ENCODE results near the gene NCAPG2. TPM values are rescaled to one million over a fixed set of nuclear protein-coding genes. Genes with fewer than 3 reads are reported as not detected.

Gene NCAPG2
- total and polyA plus RNA-seq, 2 of the 13 experiments (the other 11 are each of a cell fraction or from before 2014, with no cell fraction given), result 15.1 to 30.7 TPM

GRCh38 chr7:158581440-158582088, 123.0 kb downstream of the NCAPG2 start (continued):
- TF ChIP-seq MAX (IDR thresholded peaks at IDR 0.05), result peak; percentile 60; the same call in 1 of the 2 replicates
- TF ChIP-seq MTERF4 (CRISPR knock-in tag; IDR thresholded peaks at IDR 0.05), result no peak
- peak; percentile 69; the same call in 1 of the 2 replicates for TF ChIP-seq IRF2 (CRISPR knock-in tag; IDR thresholded peaks at IDR 0.05)
- 0 out of 2 replicates have a peak, but pooled peaks have one; percentile 17 for TF ChIP-seq MAFF (IDR thresholded peaks at IDR 0.05; ENCODE audit: low read depth, low read length)
- peak; percentile 79 for TF ChIP-seq ZEB1 (IDR thresholded peaks at IDR 0.05; ENCODE audit: insufficient replicate concordance, low read depth)
- peak; percentile 52; the same call in 1 of the 2 replicates for TF ChIP-seq ZNF317 (CRISPR knock-in tag; IDR thresholded peaks at IDR 0.05)
- no peak for TF ChIP-seq ATF6 (CRISPR knock-in tag; conservative IDR thresholded peaks at IDR 0.05)
- TF ChIP-seq TEAD3 (CRISPR knock-in tag; optimal IDR thresholded peaks at IDR 0.05; ENCODE audit: borderline replicate concordance), result peak; percentile 79
- TF ChIP-seq MIER2 (CRISPR knock-in tag; IDR thresholded peaks at IDR 0.05), result peak; percentile 77
- TF ChIP-seq ZNF503 (CRISPR knock-in tag; IDR thresholded peaks at IDR 0.05), result peak; percentile 57; the same call in 1 of the 2 replicates
- TF ChIP-seq TCF12 (IDR thresholded peaks at IDR 0.05), result no peak
- peak; percentile 54; the same call in 1 of the 2 replicates for TF ChIP-seq TCF12 (CRISPR knock-in tag; IDR thresholded peaks at IDR 0.05)
- TF ChIP-seq RNF2 (conservative IDR thresholded peaks at IDR 0.05; ENCODE audit: low read depth), result no peak
- no peak for TF ChIP-seq ADNP (CRISPR knock-in tag; IDR thresholded peaks at IDR 0.05)
- no peak for TF ChIP-seq SNRNP70 (IDR thresholded peaks at IDR 0.05; ENCODE audit: low read depth, low read length)
- TF ChIP-seq ZNF17 (CRISPR knock-in tag; IDR thresholded peaks at IDR 0.05), result no peak
- no peak for TF ChIP-seq CSRNP1 (CRISPR knock-in tag; IDR thresholded peaks at IDR 0.05)
- TF ChIP-seq ZNF512B (CRISPR knock-in tag; IDR thresholded peaks at IDR 0.05; ENCODE audit: borderline replicate concordance), result no peak

Data from HepG2 (cell line).